ENCODE data around the gene LRRC1. TPM values are rescaled to one million over a fixed set of nuclear protein-coding genes. Genes with fewer than 3 reads are reported as not detected.

Gene LRRC1
- total and polyA plus RNA-seq, 2 experiments from 2014 or later, result 9.1 to 11.4 TPM

- H3K27me3 ChIP-seq, result no peaks in the 10 kb centered on the region
Measured at GRCh38 chr6:53815381-53816119, 20.7 kb downstream of the LRRC1 start.

GRCh38 chr6:53818858-53819609 lies 24.2 kb downstream of the LRRC1 start:
- no peak overlapping the region for H3K4me3 ChIP-seq
- no peak for TF ChIP-seq CTCF (IDR thresholded peaks at IDR 0.05; ENCODE audit: low read depth, low read length)

More at GRCh38 chr6:53815381-53816119, 20.7 kb downstream of the LRRC1 start:
- no peak for TF ChIP-seq CTCF (IDR thresholded peaks at IDR 0.05; ENCODE audit: low read depth, low read length)
- Histone ChIP-seq H3K36me3 (no peaks in the 10 kb centered on the region), H3K9me3 (ENCODE audit: low read depth) (no peaks in the 10 kb centered on the region), H3K4me3 (no peak overlapping the region), H3K4me1 (ENCODE audit: low read depth) (peaks cover 15% of the 10 kb centered on the region), H3K27ac (no peak overlapping the region)
- DNase-seq (ENCODE audit: low read depth in 1 of 2, low spot score in 1 of 2), result no peak

GRCh38 chr6:53822401-53823125 lies 27.8 kb downstream of the LRRC1 start:
- Histone ChIP-seq H3K27me3 (no peaks in the 10 kb centered on the region), H3K9me3 (ENCODE audit: low read depth) (no peaks in the 10 kb centered on the region), H3K27ac (no peak overlapping the region), H3K4me3 (no peak overlapping the region), H3K4me1 (ENCODE audit: low read depth) (peaks cover 7% of the 10 kb centered on the region), H3K36me3 (no peaks in the 10 kb centered on the region)
- no peak for DNase-seq (ENCODE audit: low read depth in 1 of 2, low spot score in 1 of 2)
- no peak for TF ChIP-seq CTCF (IDR thresholded peaks at IDR 0.05; ENCODE audit: low read depth, low read length)

More at GRCh38 chr6:53818858-53819609, 24.2 kb downstream of the LRRC1 start:
- no peak for DNase-seq (ENCODE audit: low read depth in 1 of 2, low spot score in 1 of 2)
- Histone ChIP-seq H3K36me3 (no peaks in the 10 kb centered on the region), H3K9me3 (ENCODE audit: low read depth) (no peaks in the 10 kb centered on the region), H3K27me3 (no peaks in the 10 kb centered on the region), H3K27ac (no peak overlapping the region), H3K4me1 (ENCODE audit: low read depth) (peaks cover 7% of the 10 kb centered on the region)

GRCh38 chr6:53824714-53825113 lies 29.9 kb downstream of the LRRC1 start:
- H3K27ac ChIP-seq, result no peak overlapping the region
- H3K36me3 ChIP-seq, result no peaks in the 10 kb centered on the region
- TF ChIP-seq CTCF (IDR thresholded peaks at IDR 0.05; ENCODE audit: low read depth, low read length), result no peak
- no peak for DNase-seq (ENCODE audit: low read depth in 1 of 2, low spot score in 1 of 2)
- H3K9me3 ChIP-seq (ENCODE audit: low read depth), result no peaks in the 10 kb centered on the region
- no peaks in the 10 kb centered on the region for H3K4me1 ChIP-seq (ENCODE audit: low read depth)
- H3K27me3 ChIP-seq, result no peaks in the 10 kb centered on the region
- H3K4me3 ChIP-seq, result no peak overlapping the region

- Histone ChIP-seq H3K27ac (no peak overlapping the region), H3K36me3 (no peaks in the 10 kb centered on the region), H3K4me1 (ENCODE audit: low read depth) (no peaks in the 10 kb centered on the region), H3K27me3 (no peaks in the 10 kb centered on the region), H3K4me3 (no peak overlapping the region), H3K9me3 (ENCODE audit: low read depth) (no peaks in the 10 kb centered on the region)
- TF ChIP-seq CTCF (IDR thresholded peaks at IDR 0.05; ENCODE audit: low read depth, low read length), result no peak
- DNase-seq (ENCODE audit: low read depth in 1 of 2, low spot score in 1 of 2), result no peak
Measured at GRCh38 chr6:53825532-53826321, 30.9 kb downstream of the LRRC1 start.

Measured in cardiac muscle cell (in vitro differentiated cells and primary cell).